GM12891 (cell line): ENCODE data around the gene KCNN1.

Experiments used
- POLR2A ChIP-seq: IDR thresholded peaks from 2 replicates; pipeline ENCODE4 v1.6.1; 2011; ENCODE audit warnings: low read depth, low read length, control low read depth
- POLR2AphosphoS5 ChIP-seq: IDR thresholded peaks from 2 replicates; pipeline ENCODE4 v1.6.1; 2011; ENCODE audit warnings: low read depth, low read length, control low read depth
- SPI1 ChIP-seq: IDR thresholded peaks from 2 replicates; pipeline ENCODE4 v1.6.1; 2011; ENCODE audit warnings: low read depth, low read length, control low read depth
- TAF1 ChIP-seq: IDR thresholded peaks from 2 replicates; pipeline ENCODE4 v1.6.1; 2011; ENCODE audit warnings: low read depth, low read length, control low read depth

DNA sequence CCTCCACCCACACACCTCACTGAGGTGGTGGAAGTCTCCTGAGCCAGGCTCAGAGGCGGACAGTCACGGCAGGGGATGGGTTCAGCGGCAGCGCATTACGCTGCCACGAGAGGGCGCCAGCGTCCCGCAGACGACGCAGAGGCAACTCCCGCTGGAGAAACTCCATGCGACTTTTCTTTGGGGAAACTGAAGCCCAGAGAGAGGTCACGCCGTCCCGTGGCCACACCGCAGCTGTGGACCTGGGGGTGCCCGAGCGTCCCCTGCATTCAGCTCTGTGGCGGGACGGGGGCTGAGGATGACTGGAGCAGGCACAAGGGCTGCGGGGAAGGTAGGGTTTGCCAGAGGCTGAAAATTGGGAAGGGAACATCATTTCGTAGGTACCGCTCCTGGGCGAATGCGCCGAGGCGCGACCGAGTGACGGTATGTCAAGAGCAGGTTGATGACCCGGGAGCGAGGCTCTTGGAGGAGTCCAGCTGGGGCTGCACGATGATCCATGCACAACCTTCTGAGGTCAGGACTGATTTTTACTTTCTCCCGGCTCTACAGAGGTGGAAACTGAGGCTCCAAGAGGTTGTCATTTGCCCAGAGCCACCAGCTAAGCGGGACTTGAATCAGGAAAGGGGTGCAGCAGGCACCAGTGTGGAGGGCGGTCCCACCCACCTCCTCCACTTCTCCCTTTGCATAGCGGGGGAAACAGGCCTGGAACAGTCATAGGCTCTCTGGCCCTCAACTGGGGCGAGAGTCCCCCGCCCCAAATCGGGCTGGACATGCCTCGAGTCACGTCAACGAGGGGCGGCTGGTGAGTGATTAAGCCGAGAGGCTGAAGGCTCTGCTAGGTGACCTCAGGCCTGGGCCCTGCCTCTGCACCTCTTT, 40.4 kb downstream of the KCNN1 start:
- no peak for TF ChIP-seq POLR2AphosphoS5
- TF ChIP-seq POLR2A = no peak
- TF ChIP-seq TAF1 = no peak
- no peak for TF ChIP-seq SPI1
